Fibroblast of lung (primary cell): ENCODE measurements around the gene INSR.

ENCODE experiments used
- EZH2 ChIP-seq: IDR thresholded peaks from 2 replicates; pipeline ENCODE4 v1.5.1; 2012; ENCODE audit warnings: low read length, control low read depth, mild to moderate bottlenecking; ENCODE audit errors: missing control alignments
- TF ChIP-seq, protein P1 (sequence below), 2 donors: IDR thresholded peaks in 1 of 2; conservative IDR thresholded peaks in 1 of 2; 1 replicate in 1 of 2; 2 replicates in 1 of 2; pipeline ENCODE4 v1.5.1; 2011 to 2012; ENCODE audit warnings: low read length in 2 of 2, control low read depth in 1 of 2, inconsistent platforms in 1 of 2, low read depth in 1 of 2, mild to moderate bottlenecking in 1 of 2

DNA sequence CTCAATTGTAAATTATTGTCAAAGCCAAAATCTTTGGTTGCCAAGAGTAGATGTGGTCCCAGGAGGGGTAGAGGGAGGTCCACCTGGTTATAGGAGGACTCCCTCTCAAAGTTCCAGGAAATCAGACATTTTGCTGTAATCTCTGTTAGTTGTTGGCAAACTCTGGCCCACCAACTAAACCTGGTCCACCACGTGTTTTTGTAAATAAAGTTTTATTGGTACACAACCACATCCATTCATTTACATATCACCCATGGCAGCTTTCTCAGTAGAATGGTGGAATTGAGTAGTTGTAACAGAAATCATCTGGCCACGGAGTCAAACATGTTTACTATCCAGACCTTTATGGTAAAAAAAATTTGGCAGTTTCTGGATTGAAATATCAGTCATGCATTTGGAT lies 154.1 kb downstream of the INSR start:
- TF ChIP-seq EZH2 = no peak
- TF ChIP-seq, protein P1, sequence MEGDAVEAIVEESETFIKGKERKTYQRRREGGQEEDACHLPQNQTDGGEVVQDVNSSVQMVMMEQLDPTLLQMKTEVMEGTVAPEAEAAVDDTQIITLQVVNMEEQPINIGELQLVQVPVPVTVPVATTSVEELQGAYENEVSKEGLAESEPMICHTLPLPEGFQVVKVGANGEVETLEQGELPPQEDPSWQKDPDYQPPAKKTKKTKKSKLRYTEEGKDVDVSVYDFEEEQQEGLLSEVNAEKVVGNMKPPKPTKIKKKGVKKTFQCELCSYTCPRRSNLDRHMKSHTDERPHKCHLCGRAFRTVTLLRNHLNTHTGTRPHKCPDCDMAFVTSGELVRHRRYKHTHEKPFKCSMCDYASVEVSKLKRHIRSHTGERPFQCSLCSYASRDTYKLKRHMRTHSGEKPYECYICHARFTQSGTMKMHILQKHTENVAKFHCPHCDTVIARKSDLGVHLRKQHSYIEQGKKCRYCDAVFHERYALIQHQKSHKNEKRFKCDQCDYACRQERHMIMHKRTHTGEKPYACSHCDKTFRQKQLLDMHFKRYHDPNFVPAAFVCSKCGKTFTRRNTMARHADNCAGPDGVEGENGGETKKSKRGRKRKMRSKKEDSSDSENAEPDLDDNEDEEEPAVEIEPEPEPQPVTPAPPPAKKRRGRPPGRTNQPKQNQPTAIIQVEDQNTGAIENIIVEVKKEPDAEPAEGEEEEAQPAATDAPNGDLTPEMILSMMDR (conservative IDR thresholded peaks at IDR 0.05 in 1 of 2, IDR thresholded peaks at IDR 0.05 in 1 of 2; ENCODE audit: low read depth in 1 of 2, low read length in 2 of 2) = no peak
